Measurements from ENCODE around the gene PRRX2. TPM values are rescaled to one million over a fixed set of nuclear protein-coding genes. Genes with fewer than 3 reads are reported as not detected.
"Not testable (repeated sequence)": the region's sequence is repeated elsewhere in the genome, so short reads cannot be mapped to it uniquely, and the experiment has no call there.

PRRX2 gene
- total RNA-seq, 4 donors from 2014 or later, result 9.6 to 32.1 (median 14.9) TPM

- Histone ChIP-seq H3K36me3 (peaks cover 0 to 44% (median 12%) of the 10 kb centered on the region in 3 donors), H3K4me3 (no peak overlapping the region), H3K27me3 (no peaks in the 10 kb centered on the region), H3K4me1 (peaks cover 0 to 57% (median 29%) of the 10 kb centered on the region in 4 donors), H3K27ac (peak overlapping the region in 2 of 4 donors; percentile 29 to 91), H3K9me3 (no peaks in the 10 kb centered on the region)
- TF ChIP-seq POLR2A (IDR thresholded peaks at IDR 0.05) (no peak), CTCF (IDR thresholded peaks at IDR 0.05) (no peak), EP300 (IDR thresholded peaks at IDR 0.05) (no peak)
- 77 to 79% methylated on average over 18 of the region's 19 CpGs for WGBS, 2 donors
- no peak for DNase-seq (ENCODE audit: low spot score in 2 of 2)
Observed at GRCh38 chr9:129631674-129632129, 33.7 kb upstream of the PRRX2 start.

DNA sequence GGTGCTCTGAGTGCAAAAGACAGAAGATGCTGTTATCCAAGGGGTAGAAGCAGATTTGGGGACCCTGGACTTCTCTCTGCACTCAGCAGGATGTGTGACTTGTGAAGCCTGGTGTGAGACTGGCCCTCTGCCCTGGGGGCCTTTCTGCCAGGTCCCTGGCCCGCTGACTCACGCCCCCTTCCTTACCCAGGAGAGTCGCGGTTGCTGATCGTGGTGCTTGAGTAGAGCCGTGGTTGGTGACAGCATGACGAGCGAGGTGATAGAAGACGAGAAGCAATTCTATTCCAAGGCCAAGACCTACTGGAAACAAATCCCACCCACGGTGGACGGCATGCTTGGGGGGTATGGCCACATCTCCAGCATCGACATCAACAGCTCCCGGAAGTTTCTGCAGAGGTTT is 33.0 kb upstream of the PRRX2 start:
- no peak overlapping the region for H3K4me3 ChIP-seq
- WGBS, 2 donors, result 58 to 76% methylated on average over 13 of the region's 13 CpGs

GRCh38 chr9:129633207-129633606 is 32.2 kb upstream of the PRRX2 start:
- Histone ChIP-seq H3K4me1 (peaks cover 0 to 47% (median 16%) of the 10 kb centered on the region in 4 donors), H3K9me3 (no peaks in the 10 kb centered on the region), H3K27ac (no peak overlapping the region), H3K36me3 (peaks cover 0 to 59% (median 21%) of the 10 kb centered on the region in 3 donors), H3K4me3 (no peak overlapping the region), H3K27me3 (no peaks in the 10 kb centered on the region)
- TF ChIP-seq POLR2A (IDR thresholded peaks at IDR 0.05) (no peak), CTCF (IDR thresholded peaks at IDR 0.05) (no peak), EP300 (IDR thresholded peaks at IDR 0.05) (no peak)
- DNase-seq (ENCODE audit: low spot score in 2 of 2), result no peak
- WGBS, 2 donors, result 88 to 93% methylated on average over 4 of the region's 4 CpGs

More for the DNA sequence above, 33.0 kb upstream of the PRRX2 start:
- Histone ChIP-seq H3K27me3 (no peaks in the 10 kb centered on the region), H3K4me1 (peaks cover 0 to 52% (median 23%) of the 10 kb centered on the region in 4 donors), H3K36me3 (peaks cover 0 to 51% (median 14%) of the 10 kb centered on the region in 3 donors), H3K9me3 (no peaks in the 10 kb centered on the region), H3K27ac (peak overlapping the region in 1 of 4 donors; percentile 91)
- no peak for DNase-seq (ENCODE audit: low spot score in 2 of 2)
- TF ChIP-seq EP300 (IDR thresholded peaks at IDR 0.05) (no peak), POLR2A (IDR thresholded peaks at IDR 0.05) (no peak), CTCF (IDR thresholded peaks at IDR 0.05) (no peak)

DNA sequence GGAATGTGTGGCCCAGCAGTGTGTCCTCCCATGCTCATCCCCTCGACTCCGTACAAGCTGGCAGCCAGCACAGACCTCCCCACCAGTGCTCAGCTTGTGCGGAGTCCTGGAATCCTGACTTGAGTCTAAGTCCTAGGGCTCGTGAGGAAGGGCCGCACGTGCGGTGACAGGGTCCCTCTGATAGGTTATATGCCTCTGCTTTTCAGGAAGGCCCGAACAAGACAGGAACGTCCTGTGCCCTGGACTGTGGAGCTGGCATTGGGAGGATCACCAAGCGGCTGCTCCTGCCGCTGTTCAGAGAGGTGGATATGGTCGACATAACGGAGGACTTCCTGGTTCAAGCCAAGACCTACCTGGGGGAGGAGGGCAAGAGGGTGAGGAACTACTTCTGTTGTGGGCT is 31.6 kb upstream of the PRRX2 start:
- no peak for DNase-seq (ENCODE audit: low spot score in 2 of 2)
- peaks cover 0 to 65% (median 27%) of the 10 kb centered on the region in 3 donors for H3K36me3 ChIP-seq
- H3K9me3 ChIP-seq, result no peaks in the 10 kb centered on the region
- TF ChIP-seq EP300 (IDR thresholded peaks at IDR 0.05) (no peak), CTCF (IDR thresholded peaks at IDR 0.05) (no peak), POLR2A (IDR thresholded peaks at IDR 0.05) (no peak)
- peaks cover 0 to 40% (median 12%) of the 10 kb centered on the region in 4 donors for H3K4me1 ChIP-seq
- H3K4me3 ChIP-seq, result no peak overlapping the region
- no peak overlapping the region for H3K27ac ChIP-seq
- H3K27me3 ChIP-seq, result no peaks in the 10 kb centered on the region
- WGBS, 2 donors, result 86 to 88% methylated on average over 12 to 13 of the region's 13 CpGs

GRCh38 chr9:129635099-129636065 is 30.1 kb upstream of the PRRX2 start:
- H3K9me3 ChIP-seq, result no peaks in the 10 kb centered on the region
- peaks cover 0 to 74% (median 30%) of the 10 kb centered on the region in 3 donors for H3K36me3 ChIP-seq
- H3K4me1 ChIP-seq, result peaks cover 4 to 40% (median 15%) of the 10 kb centered on the region in 4 donors
- H3K27me3 ChIP-seq, result no peaks in the 10 kb centered on the region
- TF ChIP-seq EP300 (IDR thresholded peaks at IDR 0.05), result no peak
- no peak for TF ChIP-seq CTCF (IDR thresholded peaks at IDR 0.05)
- TF ChIP-seq POLR2A (IDR thresholded peaks at IDR 0.05), result no peak
- DNase-seq (ENCODE audit: low spot score in 2 of 2), result no peak
- no peak overlapping the region for H3K4me3 ChIP-seq
- 89 to 93% methylated on average over 24 to 30 of the region's 34 CpGs for WGBS, 2 donors
- H3K27ac ChIP-seq, result no peak overlapping the region

GRCh38 chr9:129636343-129636742 is 29.1 kb upstream of the PRRX2 start:
- H3K27ac ChIP-seq; H3K27me3 ChIP-seq; DNase-seq (ENCODE audit: low spot score in 2 of 2); H3K9me3 ChIP-seq; H3K4me3 ChIP-seq: not testable (repeated sequence)
- 86 to 93% methylated on average over 10 of the region's 10 CpGs for WGBS, 2 donors
- Histone ChIP-seq H3K4me1 (peaks cover 4 to 40% (median 22%) of the 10 kb centered on the region in 4 donors), H3K36me3 (peaks cover 0 to 74% (median 30%) of the 10 kb centered on the region in 3 donors)
